ENCODE measurements around the gene USP6.
A peak's percentile ranks its signal among the peaks of the same experiment; 100 is the strongest.
"Not testable (repeated sequence)": the region's sequence is repeated elsewhere in the genome, so short reads cannot be mapped to it uniquely, and the experiment has no call there.

The USP6 gene

DNA sequence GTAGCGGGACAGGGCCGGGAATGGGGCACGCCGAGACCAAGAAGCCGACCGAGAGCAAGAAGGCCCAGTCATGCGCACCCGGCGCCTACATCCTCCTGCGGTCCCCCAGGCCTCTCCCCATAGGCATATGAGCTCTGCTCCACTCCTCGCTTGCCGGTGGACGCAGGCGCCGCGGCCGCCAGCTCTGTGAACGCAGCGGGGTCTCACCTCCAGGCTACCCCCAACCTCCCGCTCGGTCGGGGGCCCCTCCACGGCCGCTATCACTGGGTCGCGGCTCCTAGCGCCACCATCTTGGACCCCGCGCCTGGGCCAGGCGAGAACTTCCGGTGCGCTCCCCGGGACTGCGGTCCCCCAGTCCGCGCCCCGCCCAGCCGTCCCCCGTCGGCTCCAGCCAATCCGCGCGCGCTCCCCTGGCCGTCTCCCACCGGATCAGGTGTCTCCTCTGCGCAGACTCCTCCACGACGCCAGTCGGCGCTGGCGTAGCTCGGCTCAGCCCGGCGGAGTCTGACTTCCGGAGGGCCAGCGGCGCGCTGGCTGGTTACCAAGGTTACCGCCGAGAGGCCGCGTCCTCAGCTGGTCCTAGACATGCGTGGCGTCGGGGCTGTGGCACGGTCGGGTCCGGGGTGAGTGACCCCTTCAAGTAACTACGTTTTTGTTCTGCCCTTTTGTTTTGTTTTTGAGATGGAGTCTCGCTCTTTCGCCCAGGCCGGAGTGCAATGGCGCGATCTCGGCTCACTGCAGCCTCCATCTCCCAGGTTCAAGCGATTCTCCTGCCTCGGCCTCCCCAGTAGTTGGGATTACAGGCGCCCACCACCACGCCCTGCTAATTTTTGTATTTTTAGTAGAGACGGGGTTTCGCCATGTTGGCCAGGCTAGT is 75.9 kb downstream of the USP6 start, which contains the start of gene ZNF594:
Gene ZNF594, minus strand, starts transcription at position 328 of the 877 bp plus-strand sequence. CDS start 7,612 bp downstream, outside the sequence.
- peak; percentile 97 for DNase-seq (ENCODE audit: low read depth)

DNA sequence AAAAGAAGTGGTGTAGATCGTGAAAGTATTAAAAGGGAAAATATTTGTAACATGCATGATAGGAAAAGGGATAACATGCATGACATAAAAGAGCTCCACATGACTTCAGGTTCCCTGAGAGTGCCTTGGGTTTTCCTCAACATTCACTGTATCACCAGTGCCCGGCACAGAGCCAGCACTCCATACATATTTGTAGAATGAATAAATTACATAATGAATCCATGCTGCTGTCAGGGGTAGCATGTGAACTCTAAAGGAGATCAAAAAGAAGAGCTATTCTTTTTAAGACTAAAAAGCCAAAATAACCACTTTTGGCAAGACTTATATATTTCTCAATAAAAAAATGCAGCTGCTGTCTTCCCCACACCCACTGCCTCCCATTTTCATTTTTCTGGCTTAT is 78.5 kb downstream of the USP6 start:
- no peak for DNase-seq (ENCODE audit: low read depth)

DNA sequence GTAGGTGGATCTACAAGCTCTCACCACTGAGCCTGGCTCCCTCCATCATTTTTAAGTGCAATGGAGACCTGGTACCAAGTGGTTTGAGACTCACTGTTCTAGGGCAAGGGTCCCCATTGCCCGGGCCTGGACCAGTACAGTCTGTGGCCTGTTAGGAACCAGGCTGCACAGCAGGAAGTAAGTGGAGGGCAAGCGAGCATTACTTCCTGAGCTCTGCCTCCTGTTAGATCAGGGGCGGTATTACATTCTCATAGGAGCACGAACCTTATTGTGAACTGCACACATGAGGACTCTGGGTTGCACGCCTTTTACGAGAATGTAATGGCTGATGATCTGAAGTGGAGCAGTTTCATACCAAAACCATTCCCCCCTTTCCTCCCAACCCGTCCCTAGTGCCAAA is 82.6 kb downstream of the USP6 start:
- DNase-seq (ENCODE audit: low read depth), result no peak

DNA sequence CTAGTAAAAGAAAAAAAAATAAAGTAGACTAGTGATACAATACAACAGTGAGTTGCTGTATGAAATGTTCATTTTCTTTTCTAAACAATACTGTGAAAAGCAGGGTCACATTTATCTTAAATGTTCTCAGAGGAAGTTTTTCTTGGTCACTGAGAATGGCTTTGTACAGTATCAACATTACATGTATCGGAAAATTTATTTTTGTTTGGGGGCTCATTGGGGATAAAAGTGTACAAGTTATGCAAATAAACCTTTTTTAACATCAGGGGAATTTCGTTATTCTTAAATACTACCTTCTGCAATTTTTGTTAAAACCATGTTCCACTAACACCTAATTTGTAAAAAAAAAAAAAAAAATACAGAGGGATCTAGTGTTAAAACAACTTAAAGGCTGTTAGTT is 84.5 kb downstream of the USP6 start:
- DNase-seq (ENCODE audit: low read depth), result no peak

DNA sequence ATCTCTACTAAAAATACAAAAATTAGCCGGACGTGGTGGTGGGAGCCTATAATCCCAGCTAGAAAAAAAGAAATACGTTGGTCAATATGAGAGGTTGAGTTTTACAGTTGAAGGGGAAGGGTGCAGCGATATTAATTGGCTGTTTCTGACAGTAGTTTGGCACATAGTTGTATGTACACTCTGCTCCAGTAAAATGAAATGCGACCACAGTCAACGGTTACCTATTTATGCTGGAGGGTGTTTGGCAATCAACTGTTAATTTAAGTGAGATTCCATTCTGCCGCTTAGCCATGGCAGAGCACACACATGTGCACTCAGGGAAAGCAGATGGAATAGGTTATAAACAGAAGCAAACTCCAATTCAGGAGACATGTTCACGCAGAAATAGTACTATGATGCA is 85.2 kb downstream of the USP6 start:
- no peak for DNase-seq (ENCODE audit: low read depth)

DNA sequence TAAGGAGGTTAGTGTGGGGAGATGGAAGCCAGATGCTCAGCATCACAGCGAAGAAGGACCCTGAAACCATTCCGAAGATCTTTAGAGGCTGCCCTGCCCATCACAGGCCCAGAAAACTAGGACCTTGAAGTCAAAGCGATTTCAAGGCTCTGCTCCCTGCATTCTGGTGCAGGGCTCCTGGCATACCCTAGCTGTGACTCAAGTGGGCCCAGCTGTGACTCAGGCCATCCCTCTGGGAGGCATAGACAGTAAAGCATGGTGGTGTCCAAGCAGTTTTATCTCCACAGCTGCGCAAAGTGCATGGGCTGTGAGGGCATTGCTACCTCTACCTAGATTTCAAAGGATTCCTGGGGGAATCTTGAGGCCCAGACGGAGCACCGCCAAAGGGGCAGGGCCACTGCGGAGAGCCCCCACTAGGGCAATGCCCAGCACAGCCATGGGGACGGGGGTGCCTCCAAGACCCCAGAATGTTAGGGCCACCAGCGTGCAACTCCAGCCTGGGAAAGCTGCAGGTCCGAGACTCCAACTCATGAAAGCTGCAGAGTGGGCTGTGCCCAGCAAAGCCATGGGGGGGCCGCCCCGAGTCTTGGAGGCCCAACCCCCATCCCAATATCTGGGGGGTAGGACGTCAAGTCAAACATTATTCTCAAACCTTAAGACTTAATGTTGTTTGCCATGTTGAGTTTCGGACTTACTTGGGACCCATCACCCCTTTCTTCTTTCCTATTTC is 87.5 kb downstream of the USP6 start:
- no peak for DNase-seq (ENCODE audit: low read depth)

DNA sequence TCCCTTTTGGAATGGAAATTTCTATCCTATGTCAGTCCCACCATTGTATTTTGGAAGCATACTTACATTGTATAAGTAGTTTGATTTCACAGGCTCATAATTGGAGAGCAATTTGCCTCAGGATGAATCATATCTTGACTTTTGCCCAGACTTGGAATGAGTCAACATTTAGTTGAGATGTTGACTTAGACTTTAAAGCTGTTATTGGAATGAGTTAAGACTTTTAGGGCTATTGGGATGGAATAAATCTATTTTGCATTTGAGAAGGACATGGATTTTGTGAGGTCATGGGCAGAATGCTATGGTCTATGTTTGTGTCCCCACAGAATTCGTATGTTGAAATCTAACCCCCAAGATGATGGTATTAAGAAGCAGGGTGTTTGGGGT is 88.1 kb downstream of the USP6 start:
- no peak for DNase-seq (ENCODE audit: low read depth)

DNA sequence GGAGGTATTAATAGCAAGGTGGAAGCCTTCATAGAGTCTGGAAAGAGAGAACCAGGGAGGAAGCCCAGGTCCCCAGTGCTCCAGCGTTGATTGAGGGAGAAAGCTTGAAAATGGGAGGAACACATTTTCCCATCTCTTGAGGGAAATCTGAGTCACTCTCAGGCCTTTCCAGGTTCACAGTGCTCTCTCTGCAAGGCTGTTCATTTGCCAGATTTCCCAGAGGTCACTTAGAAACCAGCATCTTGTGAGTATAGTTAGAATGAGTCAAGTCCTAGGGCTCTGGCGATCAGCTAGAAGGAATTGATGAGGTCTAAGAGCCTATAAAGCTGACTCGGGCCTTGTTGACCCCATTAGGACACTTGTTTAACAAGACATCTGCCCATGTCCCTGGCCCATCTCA is 93.6 kb downstream of the USP6 start:
- no peak for DNase-seq (ENCODE audit: low read depth)

DNA sequence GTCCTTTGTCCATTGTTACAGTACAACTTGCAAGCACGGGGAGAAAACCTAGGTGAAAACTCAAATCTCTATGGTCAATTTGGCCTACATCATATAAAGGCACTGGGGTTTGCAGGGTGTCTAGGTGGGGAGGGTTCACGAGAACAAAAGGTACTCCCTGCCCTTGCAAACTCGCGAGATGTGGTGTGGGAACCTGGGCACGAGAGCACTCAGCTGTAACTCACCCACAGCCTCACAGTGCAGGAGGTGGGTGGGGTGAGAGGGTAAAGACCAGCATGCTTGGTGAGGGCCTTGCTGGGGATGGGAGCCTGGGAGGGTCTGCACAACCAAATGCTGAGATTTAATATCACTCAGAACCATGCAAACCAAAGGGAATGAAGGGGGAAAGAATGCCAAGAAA is 94.3 kb downstream of the USP6 start:
- DNase-seq (ENCODE audit: low read depth), result no peak

DNA sequence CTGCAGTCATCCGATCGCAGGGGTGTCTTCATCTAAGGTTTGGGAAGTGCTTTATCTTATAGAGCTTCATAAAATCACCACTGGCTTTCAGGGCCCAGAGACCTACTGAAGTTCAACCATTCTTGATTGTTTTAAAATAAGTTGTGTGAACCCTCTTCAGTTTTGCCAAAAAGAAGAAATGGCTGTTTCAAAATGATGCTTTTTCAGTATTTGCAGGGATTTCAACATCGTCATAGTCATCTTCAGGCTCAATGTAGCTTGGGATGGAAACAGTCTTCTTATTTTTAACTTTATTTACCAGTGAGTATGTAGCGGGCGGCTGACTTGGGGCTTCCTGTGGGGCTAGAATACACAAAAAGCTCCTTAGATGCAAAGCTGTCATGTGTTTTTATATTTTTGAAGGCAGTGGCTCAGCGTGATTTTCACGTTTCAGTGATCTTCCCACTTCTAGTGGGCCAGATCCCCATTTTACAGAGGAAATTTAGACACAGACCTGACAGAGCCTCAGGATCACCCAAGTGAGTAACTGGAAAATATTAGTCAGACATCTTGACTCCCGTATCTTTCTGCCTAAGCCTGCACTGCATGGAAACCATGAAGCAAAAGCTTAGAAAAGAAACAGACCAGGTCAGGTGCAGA is 94.9 kb downstream of the USP6 start:
- no peak for DNase-seq (ENCODE audit: low read depth)

DNA sequence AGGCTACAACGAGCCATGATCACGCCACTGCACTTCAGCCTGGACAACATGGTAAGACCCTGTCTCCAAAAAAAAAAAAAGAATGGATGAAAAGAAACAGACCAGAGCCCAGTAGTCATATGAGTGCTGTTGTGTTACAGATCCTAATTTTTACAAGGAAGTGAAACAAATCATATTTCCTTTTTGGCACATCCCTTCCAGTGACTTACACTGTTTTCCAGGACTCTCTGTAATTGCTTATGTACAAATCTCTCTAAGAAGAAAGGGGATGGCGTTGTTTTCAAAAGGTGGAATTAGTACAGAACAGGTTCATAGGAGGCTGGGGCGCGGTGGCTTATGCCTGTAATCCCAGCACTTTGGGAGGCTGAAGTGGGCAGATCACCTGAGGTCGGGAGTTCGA is 95.6 kb downstream of the USP6 start:
- DNase-seq (ENCODE audit: low read depth), result no peak

DNA sequence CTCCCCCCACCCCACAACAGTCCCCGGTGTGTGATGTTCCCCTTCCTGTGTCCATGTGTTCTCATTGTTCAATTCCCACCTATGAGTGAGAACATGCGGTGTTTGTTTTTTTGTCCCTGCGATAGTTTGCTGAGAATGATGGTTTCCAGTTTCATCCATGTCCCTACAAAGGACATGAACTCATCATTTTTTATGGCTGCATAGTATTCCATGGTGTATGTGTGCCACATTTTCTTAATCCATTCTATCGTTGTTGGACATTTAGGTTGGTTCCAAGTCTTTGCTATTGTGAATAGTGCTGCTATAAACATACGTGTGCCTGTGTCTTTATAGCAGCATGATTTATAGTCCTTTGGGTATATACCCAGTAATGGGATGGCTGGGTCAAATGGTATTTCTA is 101.7 kb downstream of the USP6 start:
- DNase-seq (ENCODE audit: low read depth), result not testable (repeated sequence)

DNA sequence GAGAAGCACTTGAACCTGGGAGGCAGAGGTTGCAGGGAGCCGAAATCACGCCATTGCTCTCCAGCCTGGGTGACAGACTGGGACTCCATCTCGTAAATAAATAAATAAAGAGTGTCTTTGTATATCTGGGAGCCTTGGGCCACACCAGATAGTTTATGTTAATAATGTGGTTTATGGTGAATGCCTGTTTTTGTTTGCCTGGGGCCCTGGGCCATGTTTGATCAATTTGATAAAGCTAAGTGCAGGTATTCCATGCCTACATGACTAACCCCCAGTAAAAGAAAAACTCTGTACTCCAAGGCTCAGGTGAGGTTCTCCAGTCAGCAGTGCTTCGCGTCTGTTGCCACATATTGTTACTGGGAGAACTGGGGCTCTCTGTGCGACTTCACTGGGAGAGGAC is 103.7 kb downstream of the USP6 start:
- DNase-seq (ENCODE audit: low read depth), result no peak

DNA sequence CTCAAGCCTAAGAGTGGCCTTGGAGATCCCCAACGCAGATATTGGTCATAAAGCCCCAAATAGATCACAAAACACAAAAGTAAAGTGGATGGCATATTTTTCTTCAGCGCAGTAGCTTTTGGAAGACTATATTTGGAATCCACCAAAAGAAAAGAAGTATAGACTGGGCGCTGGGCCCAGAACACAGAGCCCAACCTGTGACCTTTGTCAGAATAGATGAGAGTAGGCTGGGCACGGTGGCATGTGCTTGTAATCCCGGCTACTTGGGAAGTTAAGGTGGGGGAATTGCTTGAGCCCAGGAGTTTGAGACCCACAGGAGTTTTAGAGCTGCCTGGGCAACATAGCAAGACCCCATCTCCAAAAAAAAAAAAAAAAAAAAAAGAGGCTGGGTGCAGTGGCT is 104.2 kb downstream of the USP6 start:
- no peak for DNase-seq (ENCODE audit: low read depth)

DNA sequence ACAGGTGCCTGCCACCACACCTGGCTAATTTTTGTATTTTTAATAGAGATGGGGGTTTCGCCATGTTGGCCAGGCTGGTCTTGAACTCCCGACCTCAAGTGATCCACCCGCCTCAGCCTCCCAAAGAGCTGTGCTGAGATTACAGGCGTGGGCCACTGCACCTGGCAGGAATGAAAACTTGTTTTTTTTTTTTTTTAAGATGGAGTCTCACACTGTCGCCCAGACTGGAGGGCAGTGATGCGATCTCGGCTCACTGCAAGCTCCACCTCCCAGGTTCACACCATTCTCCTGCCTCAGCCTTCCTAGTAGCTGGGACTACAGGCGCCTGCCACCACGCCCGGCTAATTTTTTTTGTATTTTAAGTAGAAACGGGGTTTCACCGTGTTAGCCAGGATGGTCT is 106.1 kb downstream of the USP6 start:
- not testable (repeated sequence) for DNase-seq (ENCODE audit: low read depth)
